Prostate gland (tissue), 2 donors: Measurements from ENCODE around the gene NR4A3.

Experiments used
- CTCF ChIP-seq, 4 experiments: fragments of 200-600 bp in 2 of 4; fragments of 450-650 bp in 2 of 4; sonication (generic) in 2 of 4; IDR thresholded peaks; 1 replicate in 3 of 4; 2 replicates in 1 of 4; pipeline ENCODE4 v1.5.1; 2016 to 2019; ENCODE audit warnings: antibody characterized with exemption in 4 of 4, mild to moderate bottlenecking in 2 of 4, moderate library complexity in 2 of 4
- POLR2A ChIP-seq: fragments of 450-650 bp; IDR thresholded peaks from one replicate; pipeline ENCODE4 v1.6.1; 2016; ENCODE audit warnings: antibody characterized with exemption, mild to moderate bottlenecking

- TF ChIP-seq CTCF (IDR thresholded peaks at IDR 0.05): no peak
- no peak for TF ChIP-seq POLR2A
Observed at GRCh38 chr9:99852617-99853016, 30.9 kb downstream of the NR4A3 start.
